ENCODE data around the gene IZUMO4.

Gene IZUMO4

DNA sequence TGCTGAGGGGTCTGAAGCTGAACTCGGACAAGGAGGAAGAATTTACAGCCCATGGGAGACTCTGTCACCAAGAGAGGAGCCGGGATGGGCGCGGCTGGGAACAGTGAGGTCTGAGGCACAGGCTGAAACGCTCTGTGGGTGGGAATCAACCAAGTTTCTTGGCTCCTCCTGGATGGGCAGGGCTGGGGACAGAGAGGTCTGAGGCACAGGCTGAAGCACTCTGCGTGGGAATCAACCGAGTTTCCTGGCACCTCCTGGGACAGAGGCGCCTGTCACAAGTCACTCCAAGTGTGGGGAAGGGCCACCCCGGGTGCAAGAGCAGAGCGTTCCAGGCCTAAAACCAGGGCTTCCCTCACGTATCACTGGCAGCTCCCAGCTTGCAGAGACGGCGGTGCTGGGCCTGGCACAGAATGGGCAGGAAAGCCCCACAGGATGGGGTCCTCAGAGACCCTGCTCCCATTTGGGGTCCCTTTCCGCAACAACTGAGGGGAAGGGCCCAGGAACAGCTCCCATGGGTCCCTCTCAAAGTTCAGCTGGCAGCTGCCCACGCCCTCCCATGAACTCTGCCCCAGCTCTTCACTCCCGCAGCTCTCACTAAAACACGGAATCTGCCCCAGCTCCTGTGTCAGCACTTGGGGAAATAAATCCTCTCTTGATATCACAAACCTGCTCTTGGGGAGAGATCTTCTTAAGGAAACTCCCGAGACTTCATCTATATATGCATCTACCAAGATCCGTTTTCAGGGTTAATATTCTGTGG is 36.2 kb downstream of the IZUMO4 start:
- TF ChIP-seq CEBPB (IDR thresholded peaks at IDR 0.05) (no peak), RAD21 (IDR thresholded peaks at IDR 0.05; ENCODE audit: low read depth) (no peak), TEAD4 (IDR thresholded peaks at IDR 0.05) (no peak), FOXM1 (IDR thresholded peaks at IDR 0.05; ENCODE audit: borderline replicate concordance, low read depth) (no peak), TCF12 (IDR thresholded peaks at IDR 0.05; ENCODE audit: low read depth) (no peak), ZBTB7A (IDR thresholded peaks at IDR 0.05; ENCODE audit: low read depth) (no peak)
- TF ChIP-seq, protein P1, sequence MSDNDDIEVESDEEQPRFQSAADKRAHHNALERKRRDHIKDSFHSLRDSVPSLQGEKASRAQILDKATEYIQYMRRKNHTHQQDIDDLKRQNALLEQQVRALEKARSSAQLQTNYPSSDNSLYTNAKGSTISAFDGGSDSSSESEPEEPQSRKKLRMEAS (IDR thresholded peaks at IDR 0.05), result no peak
- TF ChIP-seq, protein P2, sequence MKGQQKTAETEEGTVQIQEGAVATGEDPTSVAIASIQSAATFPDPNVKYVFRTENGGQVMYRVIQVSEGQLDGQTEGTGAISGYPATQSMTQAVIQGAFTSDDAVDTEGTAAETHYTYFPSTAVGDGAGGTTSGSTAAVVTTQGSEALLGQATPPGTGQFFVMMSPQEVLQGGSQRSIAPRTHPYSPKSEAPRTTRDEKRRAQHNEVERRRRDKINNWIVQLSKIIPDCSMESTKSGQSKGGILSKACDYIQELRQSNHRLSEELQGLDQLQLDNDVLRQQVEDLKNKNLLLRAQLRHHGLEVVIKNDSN (IDR thresholded peaks at IDR 0.05), result no peak
- TF ChIP-seq, protein P3, sequence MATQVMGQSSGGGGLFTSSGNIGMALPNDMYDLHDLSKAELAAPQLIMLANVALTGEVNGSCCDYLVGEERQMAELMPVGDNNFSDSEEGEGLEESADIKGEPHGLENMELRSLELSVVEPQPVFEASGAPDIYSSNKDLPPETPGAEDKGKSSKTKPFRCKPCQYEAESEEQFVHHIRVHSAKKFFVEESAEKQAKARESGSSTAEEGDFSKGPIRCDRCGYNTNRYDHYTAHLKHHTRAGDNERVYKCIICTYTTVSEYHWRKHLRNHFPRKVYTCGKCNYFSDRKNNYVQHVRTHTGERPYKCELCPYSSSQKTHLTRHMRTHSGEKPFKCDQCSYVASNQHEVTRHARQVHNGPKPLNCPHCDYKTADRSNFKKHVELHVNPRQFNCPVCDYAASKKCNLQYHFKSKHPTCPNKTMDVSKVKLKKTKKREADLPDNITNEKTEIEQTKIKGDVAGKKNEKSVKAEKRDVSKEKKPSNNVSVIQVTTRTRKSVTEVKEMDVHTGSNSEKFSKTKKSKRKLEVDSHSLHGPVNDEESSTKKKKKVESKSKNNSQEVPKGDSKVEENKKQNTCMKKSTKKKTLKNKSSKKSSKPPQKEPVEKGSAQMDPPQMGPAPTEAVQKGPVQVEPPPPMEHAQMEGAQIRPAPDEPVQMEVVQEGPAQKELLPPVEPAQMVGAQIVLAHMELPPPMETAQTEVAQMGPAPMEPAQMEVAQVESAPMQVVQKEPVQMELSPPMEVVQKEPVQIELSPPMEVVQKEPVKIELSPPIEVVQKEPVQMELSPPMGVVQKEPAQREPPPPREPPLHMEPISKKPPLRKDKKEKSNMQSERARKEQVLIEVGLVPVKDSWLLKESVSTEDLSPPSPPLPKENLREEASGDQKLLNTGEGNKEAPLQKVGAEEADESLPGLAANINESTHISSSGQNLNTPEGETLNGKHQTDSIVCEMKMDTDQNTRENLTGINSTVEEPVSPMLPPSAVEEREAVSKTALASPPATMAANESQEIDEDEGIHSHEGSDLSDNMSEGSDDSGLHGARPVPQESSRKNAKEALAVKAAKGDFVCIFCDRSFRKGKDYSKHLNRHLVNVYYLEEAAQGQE (IDR thresholded peaks at IDR 0.05; ENCODE audit: low read depth), result no peak

DNA sequence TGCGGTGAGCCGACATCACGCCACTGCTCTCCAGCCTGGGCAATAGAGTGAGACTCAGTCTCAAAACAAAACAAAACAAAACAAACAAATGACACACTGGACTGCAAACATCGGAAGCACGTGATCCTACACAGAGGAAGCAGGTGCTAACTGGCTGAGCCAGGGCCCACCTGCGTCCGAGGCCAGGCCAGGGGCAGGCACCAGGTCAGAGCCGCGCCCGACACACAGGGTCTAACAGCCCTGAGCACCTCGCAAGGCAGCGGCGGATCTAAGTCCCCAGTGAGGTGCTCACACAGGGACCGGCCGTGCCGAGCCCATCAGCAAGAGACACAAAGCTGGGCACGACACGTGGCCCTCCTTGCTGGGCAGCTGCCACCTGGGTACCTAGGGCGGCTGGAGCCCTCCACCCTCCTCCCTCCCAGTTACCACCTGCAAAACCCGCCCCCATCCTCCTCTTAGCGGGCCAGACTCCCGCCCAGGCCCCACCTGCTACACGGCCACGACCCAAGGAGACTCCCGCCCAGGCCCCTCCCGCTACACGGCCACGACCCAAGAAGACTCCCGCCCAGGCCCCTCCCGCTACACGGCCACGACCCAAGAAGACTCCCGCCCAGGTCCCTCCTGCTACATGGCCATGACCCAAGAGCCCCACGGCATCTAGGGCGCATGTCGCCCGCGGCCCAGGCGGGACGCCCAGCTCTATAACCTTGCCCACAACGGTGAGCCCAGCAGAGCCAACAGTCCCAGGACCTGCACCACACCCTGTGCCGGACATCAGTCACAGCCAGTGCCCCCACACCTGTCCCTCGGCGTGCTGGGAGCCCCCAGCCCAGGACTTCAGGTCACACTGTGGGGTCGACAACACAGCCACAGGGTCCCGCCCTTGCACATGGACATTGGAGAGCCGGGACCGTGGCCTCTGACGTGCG is 39.0 kb downstream of the IZUMO4 start:
- TF ChIP-seq TAF1 (IDR thresholded peaks at IDR 0.05; ENCODE audit: low read depth) (no peak), NFIC (IDR thresholded peaks at IDR 0.05) (no peak), YY1 (IDR thresholded peaks at IDR 0.05; ENCODE audit: low read depth) (no peak), CREB1 (IDR thresholded peaks at IDR 0.05; ENCODE audit: low read depth) (no peak), ZBTB7A (IDR thresholded peaks at IDR 0.05; ENCODE audit: low read depth) (no peak)
- TF ChIP-seq, protein P3 (IDR thresholded peaks at IDR 0.05; ENCODE audit: low read depth), result no peak

DNA sequence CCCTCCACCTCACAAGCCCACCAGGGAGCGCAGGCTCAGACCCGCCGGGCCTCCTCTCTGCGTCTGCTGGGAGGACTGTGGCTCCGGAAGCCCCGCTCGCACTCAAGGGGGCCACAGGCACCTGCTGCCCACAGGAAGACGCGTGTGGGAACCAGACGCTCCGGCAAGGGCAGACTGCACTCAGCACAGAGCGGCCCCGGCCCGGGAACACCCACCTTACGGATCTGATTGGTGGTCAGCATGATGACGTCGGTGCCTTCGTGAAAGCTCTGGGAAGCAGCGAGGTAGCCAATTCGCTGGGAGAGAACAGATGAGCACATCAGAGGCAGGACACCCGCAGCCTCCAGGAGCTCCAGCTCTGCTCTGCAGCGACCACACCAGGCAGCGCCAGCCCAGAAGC is 40.1 kb downstream of the IZUMO4 start:
- TF ChIP-seq EP300 (IDR thresholded peaks at IDR 0.05; ENCODE audit: borderline replicate concordance) (no peak), FOXM1 (IDR thresholded peaks at IDR 0.05; ENCODE audit: borderline replicate concordance, low read depth) (no peak), EGR1 (IDR thresholded peaks at IDR 0.05) (no peak)

DNA sequence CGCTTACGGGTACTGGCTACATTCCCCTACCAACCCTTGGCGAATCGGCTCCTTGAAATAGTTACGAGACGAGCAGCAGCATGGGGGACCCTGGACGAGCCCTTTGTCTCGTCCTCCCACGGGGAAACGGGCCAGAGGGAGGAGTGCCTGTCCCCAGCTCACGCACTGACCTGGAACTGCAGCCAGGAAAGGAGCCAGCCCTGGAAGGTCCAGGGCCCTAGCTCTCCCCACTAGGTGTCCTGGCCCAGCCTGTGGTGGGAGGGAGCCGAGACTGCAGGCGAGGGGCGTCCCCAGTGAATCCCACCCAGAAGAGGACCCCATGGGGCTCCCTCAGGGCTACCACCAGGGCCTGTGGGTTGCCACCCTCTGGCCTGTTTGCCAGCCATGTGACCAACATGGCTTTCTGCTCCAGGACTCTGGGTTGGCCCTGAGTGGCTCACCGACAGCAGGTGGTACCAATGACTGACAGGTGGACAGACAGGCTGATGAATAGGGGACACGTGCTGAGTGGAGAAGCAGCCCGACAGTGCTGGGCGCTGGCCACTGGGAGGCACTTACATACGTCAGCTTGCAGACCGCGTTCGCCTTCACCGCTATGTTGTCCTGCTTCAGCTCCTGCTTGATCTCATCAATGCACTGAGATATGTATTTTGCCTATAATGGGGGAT is 41.5 kb downstream of the IZUMO4 start:
- no peak for TF ChIP-seq TAF1 (IDR thresholded peaks at IDR 0.05; ENCODE audit: low read depth)
- no peak for TF ChIP-seq RAD21 (IDR thresholded peaks at IDR 0.05; ENCODE audit: low read depth)
- no peak for TF ChIP-seq FOXM1 (IDR thresholded peaks at IDR 0.05; ENCODE audit: borderline replicate concordance, low read depth)
- no peak for TF ChIP-seq TEAD4 (IDR thresholded peaks at IDR 0.05)
- TF ChIP-seq, protein P3 (IDR thresholded peaks at IDR 0.05; ENCODE audit: low read depth), result no peak
- 0 out of 2 replicates have a peak, but pooled peaks have one; percentile 21 for TF ChIP-seq YY1 (IDR thresholded peaks at IDR 0.05; ENCODE audit: low read depth)
- no peak; the same call in 1 of the 2 replicates for TF ChIP-seq TCF12 (IDR thresholded peaks at IDR 0.05; ENCODE audit: low read depth)
- TF ChIP-seq, protein P2 (IDR thresholded peaks at IDR 0.05), result peak; percentile 73
- no peak for TF ChIP-seq CREB1 (IDR thresholded peaks at IDR 0.05; ENCODE audit: low read depth)
- TF ChIP-seq, protein P1 (IDR thresholded peaks at IDR 0.05), result peak; percentile 71
- TF ChIP-seq NFIC (IDR thresholded peaks at IDR 0.05), result peak; percentile 55
- no peak for TF ChIP-seq CEBPB (IDR thresholded peaks at IDR 0.05)
- TF ChIP-seq EGR1 (IDR thresholded peaks at IDR 0.05), result no peak
- TF ChIP-seq EP300 (IDR thresholded peaks at IDR 0.05; ENCODE audit: borderline replicate concordance), result peak; percentile 17; the same call in 1 of the 2 replicates
- TF ChIP-seq ZBTB7A (IDR thresholded peaks at IDR 0.05; ENCODE audit: low read depth), result no peak

Data from Ishikawa (cell line).